CD14-positive monocyte (primary cell): Measurements from ENCODE around the gene SPEM2. TPM values are rescaled to one million over a fixed set of nuclear protein-coding genes. Genes with fewer than 3 reads are reported as not detected.

Source experiments
- DNase-seq, 3 donors: peaks; one replicate each; pipeline ENCODE4 v3.0.0-alpha.2; 2011 to 2022
- H2AFZ ChIP-seq: 2 replicates; pipeline ENCODE4 v1.6.0; 2012; ENCODE audit warnings: mild to moderate bottlenecking, low read depth, low read length, inconsistent platforms; ENCODE audit not compliant: insufficient read depth, poor library complexity, severe bottlenecking
- H3K27ac ChIP-seq, 2 donors: 1 replicate in 1 of 2; 2 replicates in 1 of 2; pipeline ENCODE4 v1.5.1; 2012 to 2013; ENCODE audit warnings: low read length in 2 of 2, control low read depth in 1 of 2, inconsistent platforms in 1 of 2, low read depth in 1 of 2, mild to moderate bottlenecking in 1 of 2
- H3K27me3 ChIP-seq, 2 donors: one replicate each; pipeline versions ENCODE4 v1.6.0 to v1.6.1; 2011 to 2013; ENCODE audit warnings: low read length in 2 of 2; ENCODE audit not compliant: control insufficient read depth in 2 of 2, insufficient read depth in 2 of 2
- H3K36me3 ChIP-seq, 2 donors: replicated peaks in 1 of 2; 1 replicate in 1 of 2; 2 replicates in 1 of 2; pipeline versions ENCODE4 v1.5.1 to v1.6.1; 2012 to 2013; ENCODE audit warnings: low read length in 2 of 2, control low read depth in 1 of 2, inconsistent platforms in 1 of 2, mild to moderate bottlenecking in 1 of 2; ENCODE audit not compliant: insufficient read depth in 2 of 2, control insufficient read depth in 1 of 2
- H3K4me1 ChIP-seq, 2 donors: 1 replicate in 1 of 2; 2 replicates in 1 of 2; pipeline versions ENCODE4 v1.5.1 to v1.6.1; 2012 to 2013; ENCODE audit warnings: low read length in 2 of 2, control low read depth in 1 of 2, inconsistent platforms in 1 of 2, mild to moderate bottlenecking in 1 of 2, moderate library complexity in 1 of 2; ENCODE audit not compliant: insufficient read depth in 2 of 2, control insufficient read depth in 1 of 2
- H3K4me2 ChIP-seq: replicated peaks from 2 replicates; pipeline ENCODE3; 2012; ENCODE audit warnings: low read length, moderate library complexity, mild to moderate bottlenecking; ENCODE audit not compliant: poor library complexity, severe bottlenecking; ENCODE audit errors: extremely low read depth
- H3K4me3 ChIP-seq, 3 experiments: fragments of 200-600 bp in 1 of 3; sonication (generic) in 1 of 3; replicated peaks in 1 of 3; 1 replicate in 2 of 3; 2 replicates in 1 of 3; pipeline ENCODE4 v1.5.1; 2011 to 2013; ENCODE audit warnings: low read length in 3 of 3, mild to moderate bottlenecking in 3 of 3, control low read depth in 2 of 3, low read depth in 2 of 3, inconsistent platforms in 1 of 3, moderate library complexity in 1 of 3
- H3K79me2 ChIP-seq: 2 replicates; pipeline ENCODE4 v1.6.0; 2012; ENCODE audit warnings: mild to moderate bottlenecking, control low read depth, inconsistent platforms, low read length, moderate library complexity; ENCODE audit not compliant: insufficient read depth
- H3K9ac ChIP-seq: 2 replicates; pipeline ENCODE4 v1.6.0; 2017; ENCODE audit warnings: low read length, mild to moderate bottlenecking; ENCODE audit not compliant: insufficient read depth, poor library complexity, severe bottlenecking
- H3K9me3 ChIP-seq, 2 donors: replicated peaks in 1 of 2; 1 replicate in 1 of 2; 2 replicates in 1 of 2; pipeline versions ENCODE4 v1.5.1 to v1.6.1; 2012 to 2013; ENCODE audit warnings: low read length in 2 of 2, control low read depth in 1 of 2; ENCODE audit not compliant: control insufficient read depth in 1 of 2, insufficient read depth in 1 of 2
- H4K20me1 ChIP-seq: 2 replicates; pipeline ENCODE4 v1.6.0; 2012; ENCODE audit warnings: mild to moderate bottlenecking, low read length, control low read depth, moderate library complexity; ENCODE audit not compliant: insufficient read depth
- H3K27ac Mint-ChIP-seq, 7 donors: one replicate each; pipeline ENCODE4 v1.8.0; 2020; ENCODE audit warnings: mild to moderate bottlenecking in 7 of 7, mixed read lengths in 7 of 7, moderate library complexity in 6 of 7, inconsistent platforms in 2 of 7
- H3K27me3 Mint-ChIP-seq, 3 donors: one replicate each; pipeline ENCODE4 v1.8.0; 2021 to 2022; ENCODE audit warnings: low read depth in 3 of 3, mild to moderate bottlenecking in 3 of 3, mixed read lengths in 3 of 3, moderate library complexity in 3 of 3, inconsistent platforms in 1 of 3
- H3K36me3 Mint-ChIP-seq, 2 donors: one replicate each; pipeline ENCODE4 v1.8.0; 2020; ENCODE audit warnings: mixed read lengths in 2 of 2, inconsistent platforms in 1 of 2, mild to moderate bottlenecking in 1 of 2
- H3K4me1 Mint-ChIP-seq: one replicate; pipeline ENCODE4 v1.8.0; 2020; ENCODE audit warnings: mild to moderate bottlenecking, mixed read lengths
- H3K4me3 Mint-ChIP-seq, 2 donors: one replicate each; pipeline ENCODE4 v1.8.0; 2020; ENCODE audit warnings: mild to moderate bottlenecking in 2 of 2, mixed read lengths in 2 of 2, moderate library complexity in 1 of 2
- H3K9me3 Mint-ChIP-seq, 7 donors: one replicate each; pipeline ENCODE4 v1.8.0; 2020 to 2022; ENCODE audit warnings: mixed read lengths in 7 of 7, mild to moderate bottlenecking in 6 of 7, moderate library complexity in 6 of 7, inconsistent platforms in 2 of 7
- WGBS: methylation state at CpG from one replicate; pipeline ENCODE4 v1.1.5; 2013; ENCODE audit warnings: missing lambda C conversion rate; ENCODE audit not compliant: insufficient coverage; 5-methylcytosine and 5-hydroxymethylcytosine counted together
- intact Hi-C, 2 donors: fragments of 100-400 bp; cut with micrococcal nuclease; formaldehyde crosslinking; loops; one replicate each; pipeline versions ENCODE4 v1.15.0 to v1.15.1; 2023
- polyA plus RNA-seq, 3 donors: library from polyadenylated mRNA; depleted of rRNA in 1 of 3; unstranded in 2 of 3; stranded (reverse) in 1 of 3; fragments of 300-500 nt in 2 of 3; fragments of >200 nt in 1 of 3; fragmentation: Illumina TruSeq in 2 of 3; gene quantifications; 1 replicate in 2 of 3; 2 replicates in 1 of 3; pipeline ENCODE4 v1.2.3, GENCODE V29; 2012 to 2021
- TF ChIP-seq, protein P1 (sequence below): fragments of 200-600 bp; IDR thresholded peaks from one replicate; pipeline ENCODE4 v1.8.0; 2022; ENCODE audit warnings: antibody characterized with exemption, mild to moderate bottlenecking

The SPEM2 gene
- polyA plus RNA-seq, 3 donors = not detected

DNA sequence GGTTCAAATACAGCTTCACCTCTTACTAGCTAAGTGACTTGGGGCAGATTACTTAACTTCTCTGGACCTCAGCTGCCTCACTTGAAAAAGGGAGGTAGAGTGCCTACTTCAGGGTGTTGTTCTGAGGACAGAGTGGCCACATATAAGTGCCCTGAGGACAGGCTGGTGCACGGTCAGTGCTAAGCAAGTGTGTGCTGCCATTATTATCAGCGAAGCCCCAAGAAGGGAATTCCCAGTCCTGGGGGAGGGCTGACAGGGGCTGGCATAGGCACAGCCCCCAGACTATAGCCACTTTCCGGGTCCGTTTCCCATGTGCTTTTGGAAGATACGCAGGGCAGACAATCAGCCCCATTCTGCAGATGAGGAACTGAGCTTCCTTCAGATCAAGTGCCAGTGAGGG lies 51.5 kb downstream of the SPEM2 start:
- H3K4me1 Mint-ChIP-seq = peaks cover 65% of the 10 kb centered on the region
- Histone ChIP-seq H4K20me1 (peaks cover 5% of the 10 kb centered on the region), H3K4me1 (peaks cover 52 to 60% of the 10 kb centered on the region in 2 donors), H3K9me3 (no peaks in the 10 kb centered on the region), H3K9ac (peak overlapping the region; percentile 83), H3K79me2 (peaks cover 70% of the 10 kb centered on the region), H3K27ac (peak overlapping the region; percentile 67 to 83), H3K36me3 (no peaks in the 10 kb centered on the region), H3K27me3 (no peaks in the 10 kb centered on the region), H3K4me2 (peak overlapping the region; percentile 94), H3K4me3 (peak overlapping the region in 1 of 3 experiments; percentile 89), H2AFZ (no peak overlapping the region)
- intact Hi-C loops = no loop called here
- peak overlapping the region in 6 of 7 donors; percentile 69 to 96 (median 84) for H3K27ac Mint-ChIP-seq
- H3K36me3 Mint-ChIP-seq = peaks cover 5 to 7% of the 10 kb centered on the region in 2 donors
- peaks cover 0 to 3% (median 1%) of the 10 kb centered on the region in 3 donors for H3K27me3 Mint-ChIP-seq
- H3K9me3 Mint-ChIP-seq = peaks cover 0 to 2% (median 0%) of the 10 kb centered on the region in 7 donors
- DNase-seq = no peak
- TF ChIP-seq, protein P1, sequence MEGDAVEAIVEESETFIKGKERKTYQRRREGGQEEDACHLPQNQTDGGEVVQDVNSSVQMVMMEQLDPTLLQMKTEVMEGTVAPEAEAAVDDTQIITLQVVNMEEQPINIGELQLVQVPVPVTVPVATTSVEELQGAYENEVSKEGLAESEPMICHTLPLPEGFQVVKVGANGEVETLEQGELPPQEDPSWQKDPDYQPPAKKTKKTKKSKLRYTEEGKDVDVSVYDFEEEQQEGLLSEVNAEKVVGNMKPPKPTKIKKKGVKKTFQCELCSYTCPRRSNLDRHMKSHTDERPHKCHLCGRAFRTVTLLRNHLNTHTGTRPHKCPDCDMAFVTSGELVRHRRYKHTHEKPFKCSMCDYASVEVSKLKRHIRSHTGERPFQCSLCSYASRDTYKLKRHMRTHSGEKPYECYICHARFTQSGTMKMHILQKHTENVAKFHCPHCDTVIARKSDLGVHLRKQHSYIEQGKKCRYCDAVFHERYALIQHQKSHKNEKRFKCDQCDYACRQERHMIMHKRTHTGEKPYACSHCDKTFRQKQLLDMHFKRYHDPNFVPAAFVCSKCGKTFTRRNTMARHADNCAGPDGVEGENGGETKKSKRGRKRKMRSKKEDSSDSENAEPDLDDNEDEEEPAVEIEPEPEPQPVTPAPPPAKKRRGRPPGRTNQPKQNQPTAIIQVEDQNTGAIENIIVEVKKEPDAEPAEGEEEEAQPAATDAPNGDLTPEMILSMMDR = no peak
- peak overlapping the region in 1 of 2 donors; percentile 93 for H3K4me3 Mint-ChIP-seq
- 100% methylated on average over 2 of the region's 5 CpGs for whole genome bisulfite sequencing

Other genes with a start within 250 kb of the SPEM2 start
- gene ASGR1, start 246.2 kb upstream of the SPEM2 start, polyA plus RNA-seq = 100 to 1,000 TPM in 2 of 3 donors, 10 to 100 TPM in 1; 82.0 to 126 (median 114) TPM
- 10 to 100 TPM in 1 of 3 donors, under 1 TPM in 2; 0.37 to 42.6 (median 0.39) TPM for gene DLG4, start 205.8 kb upstream of the SPEM2 start, polyA plus RNA-seq
- gene ACADVL, start 205.7 kb upstream of the SPEM2 start, polyA plus RNA-seq = 1,000 to 10,000 TPM in 1 of 3 donors, 100 to 1,000 TPM in 2; 152 to 1,231 (median 154) TPM
- 1 to 10 TPM; 6.7 to 7.8 (median 7.0) TPM for gene DVL2, start 191.1 kb upstream of the SPEM2 start, polyA plus RNA-seq
- gene PHF23, start 186.2 kb upstream of the SPEM2 start, polyA plus RNA-seq = 10 to 100 TPM; 12.0 to 18.0 (median 12.9) TPM
- gene GABARAP, start 183.2 kb upstream of the SPEM2 start, polyA plus RNA-seq = 1,000 to 10,000 TPM; 1,029 to 2,937 (median 2,814) TPM
- 100 to 1,000 TPM in 1 of 3 donors, 10 to 100 TPM in 2; 29.5 to 198 (median 38.3) TPM for gene CTDNEP1, start 173.9 kb upstream of the SPEM2 start, polyA plus RNA-seq
- 10 to 100 TPM; 36.1 to 49.5 (median 44.1) TPM for gene ELP5, start 173.4 kb upstream of the SPEM2 start, polyA plus RNA-seq
- 10 to 100 TPM in 1 of 3 donors, 1 to 10 TPM in 1, under 1 TPM in 1; 0.49 to 13.4 (median 2.1) TPM for gene CLDN7, start 163.1 kb upstream of the SPEM2 start, polyA plus RNA-seq
- gene SLC2A4, start 143.9 kb upstream of the SPEM2 start, polyA plus RNA-seq = not detected
- gene YBX2, start 131.0 kb upstream of the SPEM2 start, polyA plus RNA-seq = not detected
- 100 to 1,000 TPM; 465 to 511 (median 485) TPM for gene EIF5A, start 118.0 kb upstream of the SPEM2 start, polyA plus RNA-seq
- 100 to 1,000 TPM in 1 of 3 donors, 10 to 100 TPM in 2; 53.5 to 162 (median 59.6) TPM for gene GPS2, start 110.3 kb upstream of the SPEM2 start, polyA plus RNA-seq
- 10 to 100 TPM in 1 of 3 donors, under 1 TPM in 2; 0.35 to 42.6 (median 0.44) TPM for gene NEURL4, start 96.3 kb upstream of the SPEM2 start, polyA plus RNA-seq
- 10 to 100 TPM; 32.1 to 68.5 (median 40.5) TPM for gene ACAP1, start 89.1 kb upstream of the SPEM2 start, polyA plus RNA-seq
- gene KCTD11, start 73.5 kb upstream of the SPEM2 start, polyA plus RNA-seq = 1 to 10 TPM; 3.4 to 5.6 (median 3.6) TPM
- not detected for gene TMEM95, start 70.5 kb upstream of the SPEM2 start, polyA plus RNA-seq
- gene TNK1, start 44.5 kb upstream of the SPEM2 start, polyA plus RNA-seq = not detected
- gene PLSCR3, start 31.1 kb upstream of the SPEM2 start, polyA plus RNA-seq = 10 to 100 TPM; 37.6 to 70.4 (median 45.7) TPM
- gene TMEM256, start 21.5 kb upstream of the SPEM2 start, polyA plus RNA-seq = 10 to 100 TPM; 39.2 to 81.4 (median 72.6) TPM
- gene NLGN2, start 17.8 kb upstream of the SPEM2 start, polyA plus RNA-seq = under 1 TPM in 1 of 3 donors, not detected in 2; 0.55 TPM
- gene SPEM1, start 5.3 kb upstream of the SPEM2 start, polyA plus RNA-seq = not detected
- not detected for gene SPEM3, start 3.2 kb downstream of the SPEM2 start, polyA plus RNA-seq
- gene TMEM102, start 9.8 kb downstream of the SPEM2 start, polyA plus RNA-seq = 10 to 100 TPM in 1 of 3 donors, 1 to 10 TPM in 2; 5.1 to 11.3 (median 9.8) TPM
- 1 to 10 TPM in 1 of 3 donors, not detected in 2; 2.2 TPM for gene FGF11, start 13.9 kb downstream of the SPEM2 start, polyA plus RNA-seq
- 10 to 100 TPM in 2 of 3 donors, 1 to 10 TPM in 1; 9.3 to 15.7 (median 14.7) TPM for gene CHRNB1, start 19.4 kb downstream of the SPEM2 start, polyA plus RNA-seq
- 1 to 10 TPM; 3.4 to 8.1 (median 4.4) TPM for gene ZBTB4, start 54.0 kb downstream of the SPEM2 start, polyA plus RNA-seq
- not detected for gene SLC35G6, start 55.8 kb downstream of the SPEM2 start, polyA plus RNA-seq
- 10 to 100 TPM; 12.1 to 27.9 (median 25.4) TPM for gene POLR2A, start 58.8 kb downstream of the SPEM2 start, polyA plus RNA-seq
- 10 to 100 TPM; 37.7 to 98.3 (median 50.2) TPM for gene TNFSF12, start 123.4 kb downstream of the SPEM2 start, polyA plus RNA-seq
- gene TNFSF13, start 133.1 kb downstream of the SPEM2 start, polyA plus RNA-seq = 100 to 1,000 TPM; 236 to 523 (median 491) TPM
- 100 to 1,000 TPM in 1 of 3 donors, 1 to 10 TPM in 2; 2.9 to 140 (median 5.6) TPM for gene SENP3, start 136.3 kb downstream of the SPEM2 start, polyA plus RNA-seq
- 100 to 1,000 TPM; 642 to 884 (median 744) TPM for gene CD68, start 154.0 kb downstream of the SPEM2 start, polyA plus RNA-seq
- gene MPDU1, start 158.2 kb downstream of the SPEM2 start, polyA plus RNA-seq = 100 to 1,000 TPM; 100 to 107 (median 103) TPM
- 1 to 10 TPM in 2 of 3 donors, under 1 TPM in 1; 0.86 to 1.2 (median 1.1) TPM for gene SOX15, start 164.5 kb downstream of the SPEM2 start, polyA plus RNA-seq
- 10 to 100 TPM in 1 of 3 donors, 1 to 10 TPM in 2; 6.2 to 23.0 (median 9.2) TPM for gene FXR2, start 189.3 kb downstream of the SPEM2 start, polyA plus RNA-seq
- 100 to 1,000 TPM in 1 of 3 donors, 10 to 100 TPM in 2; 83.4 to 155 (median 89.8) TPM for gene SAT2, start 202.2 kb downstream of the SPEM2 start, polyA plus RNA-seq
- gene SHBG, start 204.5 kb downstream of the SPEM2 start, polyA plus RNA-seq = under 1 TPM in 2 of 3 donors, not detected in 1; 0.43 TPM
- under 1 TPM in 1 of 3 donors, not detected in 2; 0.07 TPM for gene ATP1B2, start 225.3 kb downstream of the SPEM2 start, polyA plus RNA-seq